GM19239 (cell line): Measurements from ENCODE around the gene METTL13.
"Not testable (repeated sequence)": the region's sequence is repeated elsewhere in the genome, so short reads cannot be mapped to it uniquely, and the experiment has no call there.

Experiments used
- DNase-seq: peaks from one replicate; pipeline ENCODE4 v3.0.0; 2011; ENCODE audit warnings: low spot score; ENCODE audit not compliant: insufficient read length
- FAIRE-seq: peaks from 2 replicates; lab custom pipeline; 2011; peaks lifted over from hg19 to GRCh38; lab: Jason Lieb, UNC

METTL13 gene

GRCh38 chr1:171763764-171764163 lies 17.7 kb upstream of the METTL13 start:
- DNase-seq (no peak), FAIRE-seq (no peak)

GRCh38 chr1:171769171-171769570 lies 12.3 kb upstream of the METTL13 start:
- FAIRE-seq (no peak), DNase-seq (no peak)

- DNase-seq (no peak), FAIRE-seq (no peak)
Observed at GRCh38 chr1:171769754-171770153, 11.7 kb upstream of the METTL13 start.

- FAIRE-seq (no peak), DNase-seq (no peak)
Observed at GRCh38 chr1:171772312-171772711, 9.1 kb upstream of the METTL13 start.

GRCh38 chr1:171780583-171781175 lies 781 bp upstream of the METTL13 start:
- DNase-seq (no peak), FAIRE-seq (no peak)

GRCh38 chr1:171783816-171784530 lies 2.5 kb downstream of the METTL13 start:
- DNase-seq, result no peak
- no peak for FAIRE-seq

- FAIRE-seq, result peak; percentile 49
- no peak for DNase-seq
Observed at GRCh38 chr1:171784784-171785183, 3.3 kb downstream of the METTL13 start.

GRCh38 chr1:171785766-171786165 lies 4.3 kb downstream of the METTL13 start:
- FAIRE-seq (no peak), DNase-seq (no peak)

GRCh38 chr1:171786534-171786933 lies 5.1 kb downstream of the METTL13 start:
- FAIRE-seq, result no peak
- DNase-seq, result no peak

- no peak for DNase-seq
- no peak for FAIRE-seq
Observed at GRCh38 chr1:171787686-171788480, 6.4 kb downstream of the METTL13 start.

GRCh38 chr1:171788696-171789095 lies 7.2 kb downstream of the METTL13 start:
- DNase-seq (no peak), FAIRE-seq (no peak)

- DNase-seq (no peak), FAIRE-seq (no peak)
Observed at GRCh38 chr1:171790318-171790717, 8.9 kb downstream of the METTL13 start.

GRCh38 chr1:171792656-171793369 lies 11.4 kb downstream of the METTL13 start:
- no peak for FAIRE-seq
- no peak for DNase-seq

- FAIRE-seq, result no peak
- no peak for DNase-seq
Observed at GRCh38 chr1:171793636-171794035, 12.2 kb downstream of the METTL13 start.

GRCh38 chr1:171794085-171794484 lies 12.6 kb downstream of the METTL13 start:
- FAIRE-seq, result no peak
- no peak for DNase-seq

- no peak for FAIRE-seq
- no peak for DNase-seq
Observed at GRCh38 chr1:171796592-171796991, 15.1 kb downstream of the METTL13 start.

GRCh38 chr1:171798311-171798710 lies 16.9 kb downstream of the METTL13 start:
- DNase-seq (no peak), FAIRE-seq (no peak)

GRCh38 chr1:171798765-171799164 lies 17.3 kb downstream of the METTL13 start:
- no peak for FAIRE-seq
- no peak for DNase-seq

- FAIRE-seq (no peak), DNase-seq (no peak)
Observed at GRCh38 chr1:171799166-171799565, 17.7 kb downstream of the METTL13 start.

- not testable (repeated sequence) for DNase-seq, FAIRE-seq
Observed at GRCh38 chr1:171799698-171800097, 18.2 kb downstream of the METTL13 start.

GRCh38 chr1:171800342-171800741 lies 18.9 kb downstream of the METTL13 start:
- DNase-seq (no peak), FAIRE-seq (no peak)
